ENCODE results near the gene CHSY3.

DNA sequence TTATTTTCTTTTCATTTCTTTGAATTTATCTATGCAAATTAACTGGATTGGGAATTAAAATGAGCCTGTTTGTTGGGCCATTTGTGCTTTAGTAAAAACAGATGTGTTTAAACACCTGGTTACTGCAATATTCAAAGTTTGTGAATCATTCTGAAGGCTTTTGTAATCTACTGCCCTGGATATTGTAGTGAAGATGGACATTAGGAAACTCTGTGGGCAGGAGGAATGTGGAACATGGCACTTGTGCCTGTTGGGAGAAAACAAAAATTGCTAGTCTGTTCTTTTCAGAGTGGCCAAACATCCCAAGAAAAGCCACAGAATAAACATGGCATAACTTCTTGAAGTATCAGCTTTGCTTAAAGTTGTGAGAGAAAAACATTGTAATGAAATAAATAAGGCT lies 40.8 kb downstream of the CHSY3 start:
- TF ChIP-seq EP300 (IDR thresholded peaks at IDR 0.05) (no peak), POLR2A (IDR thresholded peaks at IDR 0.05) (no peak), POLR2AphosphoS5 (IDR thresholded peaks at IDR 0.05) (no peak)
- TF ChIP-seq, protein P1, sequence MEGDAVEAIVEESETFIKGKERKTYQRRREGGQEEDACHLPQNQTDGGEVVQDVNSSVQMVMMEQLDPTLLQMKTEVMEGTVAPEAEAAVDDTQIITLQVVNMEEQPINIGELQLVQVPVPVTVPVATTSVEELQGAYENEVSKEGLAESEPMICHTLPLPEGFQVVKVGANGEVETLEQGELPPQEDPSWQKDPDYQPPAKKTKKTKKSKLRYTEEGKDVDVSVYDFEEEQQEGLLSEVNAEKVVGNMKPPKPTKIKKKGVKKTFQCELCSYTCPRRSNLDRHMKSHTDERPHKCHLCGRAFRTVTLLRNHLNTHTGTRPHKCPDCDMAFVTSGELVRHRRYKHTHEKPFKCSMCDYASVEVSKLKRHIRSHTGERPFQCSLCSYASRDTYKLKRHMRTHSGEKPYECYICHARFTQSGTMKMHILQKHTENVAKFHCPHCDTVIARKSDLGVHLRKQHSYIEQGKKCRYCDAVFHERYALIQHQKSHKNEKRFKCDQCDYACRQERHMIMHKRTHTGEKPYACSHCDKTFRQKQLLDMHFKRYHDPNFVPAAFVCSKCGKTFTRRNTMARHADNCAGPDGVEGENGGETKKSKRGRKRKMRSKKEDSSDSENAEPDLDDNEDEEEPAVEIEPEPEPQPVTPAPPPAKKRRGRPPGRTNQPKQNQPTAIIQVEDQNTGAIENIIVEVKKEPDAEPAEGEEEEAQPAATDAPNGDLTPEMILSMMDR (IDR thresholded peaks at IDR 0.05), result no peak

Data from suprapubic skin (tissue), 4 donors.